Hepatocyte (in vitro differentiated cells): ENCODE results near the gene OR4D11. TPM values are rescaled to one million over a fixed set of nuclear protein-coding genes. Genes with fewer than 3 reads are reported as not detected.
A peak's percentile ranks its signal among the peaks of the same experiment; 100 is the strongest.
"Not testable (repeated sequence)": the region's sequence is repeated elsewhere in the genome, so short reads cannot be mapped to it uniquely, and the experiment has no call there.

ENCODE experiments used
- DNase-seq: peaks from one replicate; pipeline ENCODE4 v3.0.0-alpha.2; 2016; ENCODE audit warnings: low spot score
- H2AFZ ChIP-seq: fragments of 200-600 bp; sonication (generic); 2 replicates; pipeline ENCODE4 v1.6.0; 2016; ENCODE audit warnings: antibody characterized with exemption, mild to moderate bottlenecking
- H3K27ac ChIP-seq: fragments of 200-600 bp; sonication (generic); 2 replicates; pipeline ENCODE4 v1.5.1; 2016; ENCODE audit warnings: mild to moderate bottlenecking
- H3K27me3 ChIP-seq: fragments of 200-600 bp; sonication (generic); 2 replicates; pipeline ENCODE4 v1.6.1; 2016
- H3K36me3 ChIP-seq: fragments of 200-600 bp; sonication (generic); replicated peaks from 2 replicates; pipeline ENCODE4 v1.5.1; 2016; ENCODE audit warnings: low read depth; ENCODE audit not compliant: insufficient read depth
- H3K4me1 ChIP-seq: fragments of 200-600 bp; sonication (generic); 2 replicates; pipeline ENCODE4 v1.5.1; 2016; ENCODE audit warnings: mild to moderate bottlenecking, moderate library complexity; ENCODE audit not compliant: insufficient read depth
- H3K4me2 ChIP-seq: fragments of 200-600 bp; sonication (generic); 2 replicates; pipeline ENCODE4 v1.6.0; 2016
- H3K4me3 ChIP-seq: fragments of 200-600 bp; sonication (generic); 2 replicates; pipeline ENCODE4 v1.5.1; 2016; ENCODE audit warnings: mild to moderate bottlenecking
- H3K79me2 ChIP-seq: fragments of 200-600 bp; sonication (generic); 2 replicates; pipeline ENCODE4 v1.6.0; 2017; ENCODE audit warnings: mild to moderate bottlenecking
- H3K9me2 ChIP-seq: fragments of 200-600 bp; sonication (generic); replicated peaks from 2 replicates; pipeline ENCODE4 v1.6.0; 2017; ENCODE audit warnings: mild to moderate bottlenecking; ENCODE audit not compliant: insufficient read depth
- H3K9me3 ChIP-seq: fragments of 200-600 bp; sonication (generic); 2 replicates; pipeline ENCODE4 v1.5.1; 2016; ENCODE audit warnings: low read depth, mild to moderate bottlenecking
- H4K20me1 ChIP-seq: fragments of 200-600 bp; sonication (generic); 2 replicates; pipeline ENCODE4 v1.6.0; 2016; ENCODE audit warnings: mild to moderate bottlenecking; ENCODE audit not compliant: insufficient read depth, poor library complexity, severe bottlenecking
- CTCF ChIP-seq: fragments of 200-600 bp; sonication (generic); IDR thresholded peaks from 2 replicates; pipeline ENCODE4 v1.5.1; 2016; ENCODE audit warnings: antibody characterized with exemption, mild to moderate bottlenecking; ENCODE audit not compliant: poor library complexity
- EZH2 ChIP-seq: fragments of 200-600 bp; sonication (generic); IDR thresholded peaks from 2 replicates; pipeline ENCODE4 v1.6.1; 2016; ENCODE audit warnings: antibody characterized with exemption, mild to moderate bottlenecking, borderline replicate concordance
- EZH2phosphoT487 ChIP-seq: fragments of 200-600 bp; sonication (generic); IDR thresholded peaks from one replicate; pipeline ENCODE4 v1.6.1; 2018; ENCODE audit warnings: antibody characterized with exemption, mild to moderate bottlenecking, low read depth, moderate library complexity; ENCODE audit not compliant: unreplicated experiment, severe bottlenecking
- WGBS: methylation state at CpG from one replicate; pipeline ENCODE4 v1.1.6; 2016; ENCODE audit warnings: low lambda C conversion rate; ENCODE audit errors: missing lambda C conversion rate; 5-methylcytosine and 5-hydroxymethylcytosine counted together
- polyA plus RNA-seq: library from polyadenylated mRNA; unstranded; fragments of >200 nt; fragmentation: Nextera tagmentation; extraction: Ambion mirVana; gene quantifications from 2 replicates; pipeline ENCODE4 v1.2.1, GENCODE V29; 2016
- total RNA-seq: library from RNA; depleted of rRNA; stranded (reverse); fragments of >200 nt; gene quantifications from 2 replicates; pipeline ENCODE4 v1.2.3, GENCODE V29; 2014

Gene OR4D11
- total and polyA plus RNA-seq, 2 experiments from 2014 or later: not detected

- no peak overlapping the region for H3K4me2 ChIP-seq
Observed at GRCh38 chr11:59545179-59546020, 42.0 kb downstream of the OR4D11 start.

GRCh38 chr11:59547605-59548308, 44.4 kb downstream of the OR4D11 start:
- H2AFZ ChIP-seq, H3K4me1 ChIP-seq, H3K9me3 ChIP-seq, H4K20me1 ChIP-seq, H3K4me2 ChIP-seq, H3K9me2 ChIP-seq, H3K79me2 ChIP-seq, H3K36me3 ChIP-seq, DNase-seq, H3K27me3 ChIP-seq, H3K4me3 ChIP-seq: not testable (repeated sequence)
- peak overlapping the region; percentile 17 for H3K27ac ChIP-seq
- WGBS: 77% methylated on average over 4 of the region's 5 CpGs

More at GRCh38 chr11:59545179-59546020, 42.0 kb downstream of the OR4D11 start:
- Histone ChIP-seq H3K4me3 (no peak overlapping the region), H3K27ac (no peak overlapping the region), H3K79me2 (no peaks in the 10 kb centered on the region), H3K36me3 (no peaks in the 10 kb centered on the region), H4K20me1 (no peaks in the 10 kb centered on the region), H2AFZ (no peak overlapping the region), H3K9me2 (no peaks in the 10 kb centered on the region), H3K27me3 (no peaks in the 10 kb centered on the region), H3K9me3 (no peaks in the 10 kb centered on the region), H3K4me1 (no peaks in the 10 kb centered on the region)
- DNase-seq: no peak
- no peak for TF ChIP-seq EZH2
- TF ChIP-seq EZH2phosphoT487: no peak
- TF ChIP-seq CTCF: no peak
- WGBS: 93% methylated on average over 24 of the region's 24 CpGs

- H4K20me1 ChIP-seq: no peaks in the 10 kb centered on the region
- H2AFZ ChIP-seq: no peak overlapping the region
- no peaks in the 10 kb centered on the region for H3K27me3 ChIP-seq
- no peak overlapping the region for H3K4me2 ChIP-seq
- 96% methylated on average over 5 of the region's 5 CpGs for WGBS
- H3K4me3 ChIP-seq: no peak overlapping the region
- no peak for TF ChIP-seq EZH2
- no peak for TF ChIP-seq EZH2phosphoT487
- no peak for TF ChIP-seq CTCF
- no peaks in the 10 kb centered on the region for H3K4me1 ChIP-seq
- H3K36me3 ChIP-seq: no peaks in the 10 kb centered on the region
- no peaks in the 10 kb centered on the region for H3K9me3 ChIP-seq
- no peaks in the 10 kb centered on the region for H3K9me2 ChIP-seq
- H3K27ac ChIP-seq: no peak overlapping the region
- H3K79me2 ChIP-seq: no peaks in the 10 kb centered on the region
- no peak for DNase-seq
Observed at GRCh38 chr11:59548309-59548656, 44.9 kb downstream of the OR4D11 start.

- DNase-seq: peak; percentile 93
- H3K4me1 ChIP-seq: no peaks in the 10 kb centered on the region
- no peaks in the 10 kb centered on the region for H4K20me1 ChIP-seq
- TF ChIP-seq CTCF (peak; percentile 49), EZH2 (no peak)
- H3K9me3 ChIP-seq: no peaks in the 10 kb centered on the region
- H3K27me3 ChIP-seq: no peaks in the 10 kb centered on the region
- no peaks in the 10 kb centered on the region for H3K9me2 ChIP-seq
- 2% methylated on average over 31 of the region's 31 CpGs for WGBS
- no peaks in the 10 kb centered on the region for H3K79me2 ChIP-seq
- H2AFZ ChIP-seq: peak overlapping the region; percentile 78
- H3K36me3 ChIP-seq: no peaks in the 10 kb centered on the region
- peak overlapping the region; percentile 33 for H3K4me3 ChIP-seq
- peak overlapping the region; percentile 74 for H3K4me2 ChIP-seq
- H3K27ac ChIP-seq: peak overlapping the region; percentile 93
Observed at GRCh38 chr11:59550368-59550841, 47.0 kb downstream of the OR4D11 start.
